Colonic mucosa (tissue), 4 donors: Measurements from ENCODE around the gene TM7SF3. TPM values are rescaled to one million over a fixed set of nuclear protein-coding genes. Genes with fewer than 3 reads are reported as not detected.

ENCODE experiments used
- DNase-seq: peaks from one replicate; pipeline ENCODE4 v3.0.0-alpha.2; 2020
- H3K27ac ChIP-seq: fragments of 200-600 bp; one replicate; pipeline ENCODE4 v1.8.0; 2021
- H3K27me3 ChIP-seq: fragments of 200-600 bp; one replicate; pipeline ENCODE4 v1.8.0; 2021
- H3K36me3 ChIP-seq: fragments of 200-600 bp; one replicate; pipeline ENCODE4 v1.8.0; 2021
- H3K4me1 ChIP-seq: fragments of 200-600 bp; one replicate; pipeline ENCODE4 v1.8.0; 2021; ENCODE audit warnings: mild to moderate bottlenecking
- H3K4me3 ChIP-seq: fragments of 200-600 bp; one replicate; pipeline ENCODE4 v1.8.0; 2021
- H3K9ac ChIP-seq, 2 donors: one replicate each; pipeline ENCODE4 v1.7.0; 2013; ENCODE audit warnings: control low read depth in 2 of 2, low read depth in 2 of 2, low read length in 2 of 2
- H3K9me3 ChIP-seq: fragments of 200-600 bp; one replicate; pipeline ENCODE4 v1.8.0; 2021
- intact Hi-C: fragments of 100-400 bp; cut with DNase I; formaldehyde crosslinking; loops from one replicate; pipeline ENCODE4 v1.14.1; 2022
- total RNA-seq, 2 donors: library from RNA; stranded (reverse); fragmentation: NEBNext Ultra II Directional in 1 of 2; extraction: Animal tissue kit (Norgen Biotek cat#: 25700) in 1 of 2; gene quantifications; one replicate each; pipeline ENCODE4 v1.2.1, GENCODE V29; 2021
- TF ChIP-seq, protein P1 (sequence below): fragments of 200-600 bp; IDR thresholded peaks from one replicate; pipeline ENCODE4 v1.8.0; 2022; ENCODE audit warnings: antibody characterized with exemption, mild to moderate bottlenecking
- donor health status: healthy.
- donor health status: DM: no; HTN: no; CAD: no.
- donor health status: DM: no; HTN: no; CAD: no.

TM7SF3 gene
- total RNA-seq, 2 donors from 2014 or later, result 50.0 to 59.1 TPM

DNA sequence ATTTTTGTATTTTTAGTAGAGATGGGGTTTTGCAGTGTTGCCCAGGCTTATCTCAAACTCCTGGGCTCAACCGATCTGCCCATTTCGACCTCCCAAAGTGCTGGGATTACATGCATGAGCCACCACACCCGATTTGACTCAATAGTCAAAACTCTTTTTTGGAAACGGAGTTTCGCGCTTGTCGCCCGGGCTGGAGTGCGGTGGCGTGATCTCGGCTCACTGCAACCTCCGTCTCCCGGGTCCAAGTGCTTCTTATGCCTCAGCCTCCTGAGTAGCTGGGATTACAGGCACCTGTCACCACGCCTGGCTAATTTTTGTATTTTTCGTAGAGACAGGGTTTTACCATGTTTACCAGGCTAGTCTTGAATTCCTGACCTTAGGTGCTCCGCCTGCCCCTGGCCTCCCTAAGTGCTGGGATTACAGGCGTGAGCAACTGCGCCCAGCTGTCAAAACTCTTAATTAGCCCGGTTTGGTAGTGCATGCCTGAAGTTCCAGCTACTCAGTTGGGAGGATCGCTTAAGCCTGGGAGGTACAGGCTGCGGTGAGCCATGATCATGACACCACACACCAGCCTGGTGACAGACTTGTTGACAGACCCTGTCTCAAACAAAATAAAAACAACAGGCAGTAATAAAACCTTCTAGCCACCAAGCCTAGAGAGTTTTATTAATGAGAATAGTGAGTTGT is 20.6 kb upstream of the TM7SF3 start:
- TF ChIP-seq, protein P1, sequence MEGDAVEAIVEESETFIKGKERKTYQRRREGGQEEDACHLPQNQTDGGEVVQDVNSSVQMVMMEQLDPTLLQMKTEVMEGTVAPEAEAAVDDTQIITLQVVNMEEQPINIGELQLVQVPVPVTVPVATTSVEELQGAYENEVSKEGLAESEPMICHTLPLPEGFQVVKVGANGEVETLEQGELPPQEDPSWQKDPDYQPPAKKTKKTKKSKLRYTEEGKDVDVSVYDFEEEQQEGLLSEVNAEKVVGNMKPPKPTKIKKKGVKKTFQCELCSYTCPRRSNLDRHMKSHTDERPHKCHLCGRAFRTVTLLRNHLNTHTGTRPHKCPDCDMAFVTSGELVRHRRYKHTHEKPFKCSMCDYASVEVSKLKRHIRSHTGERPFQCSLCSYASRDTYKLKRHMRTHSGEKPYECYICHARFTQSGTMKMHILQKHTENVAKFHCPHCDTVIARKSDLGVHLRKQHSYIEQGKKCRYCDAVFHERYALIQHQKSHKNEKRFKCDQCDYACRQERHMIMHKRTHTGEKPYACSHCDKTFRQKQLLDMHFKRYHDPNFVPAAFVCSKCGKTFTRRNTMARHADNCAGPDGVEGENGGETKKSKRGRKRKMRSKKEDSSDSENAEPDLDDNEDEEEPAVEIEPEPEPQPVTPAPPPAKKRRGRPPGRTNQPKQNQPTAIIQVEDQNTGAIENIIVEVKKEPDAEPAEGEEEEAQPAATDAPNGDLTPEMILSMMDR, result no peak
- intact Hi-C loops, result loop anchor here (5.0 kb wide), 1 partner anchor 273 kb away; no protein-coding TSS in a partner anchor
- no peak overlapping the region for H3K9ac ChIP-seq
- H3K9me3 ChIP-seq, result no peaks in the 10 kb centered on the region
- H3K4me1 ChIP-seq, result no peaks in the 10 kb centered on the region
- H3K4me3 ChIP-seq, result no peak overlapping the region
- H3K27ac ChIP-seq, result no peak overlapping the region
- no peak for DNase-seq
- no peaks in the 10 kb centered on the region for H3K36me3 ChIP-seq
- no peaks in the 10 kb centered on the region for H3K27me3 ChIP-seq

DNA sequence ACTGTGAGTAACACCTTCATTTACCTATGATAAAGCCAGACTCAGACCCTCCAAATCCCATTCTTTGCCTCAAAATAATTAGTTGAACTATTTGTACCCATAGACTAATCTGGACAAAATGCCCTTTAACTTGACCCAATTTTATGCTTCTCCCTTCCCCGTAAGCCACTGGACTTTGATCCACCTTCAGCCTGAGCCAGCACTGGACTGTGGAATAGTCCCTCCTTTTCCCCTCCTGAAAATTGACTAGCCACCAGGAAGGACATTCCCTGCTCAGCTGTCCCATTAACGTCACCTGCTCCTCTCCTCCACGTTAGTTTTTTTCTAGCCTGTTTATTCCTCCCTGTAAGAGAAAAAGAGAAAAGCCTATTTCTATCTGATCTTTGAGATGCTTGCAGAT is 18.5 kb upstream of the TM7SF3 start:
- Histone ChIP-seq H3K27ac (no peak overlapping the region), H3K9me3 (no peaks in the 10 kb centered on the region), H3K4me1 (no peaks in the 10 kb centered on the region), H3K27me3 (no peaks in the 10 kb centered on the region), H3K4me3 (no peak overlapping the region), H3K9ac (no peak overlapping the region), H3K36me3 (peaks cover 5% of the 10 kb centered on the region)
- DNase-seq, result no peak
- TF ChIP-seq, protein P1, result no peak
- intact Hi-C loops, result no loop called here

DNA sequence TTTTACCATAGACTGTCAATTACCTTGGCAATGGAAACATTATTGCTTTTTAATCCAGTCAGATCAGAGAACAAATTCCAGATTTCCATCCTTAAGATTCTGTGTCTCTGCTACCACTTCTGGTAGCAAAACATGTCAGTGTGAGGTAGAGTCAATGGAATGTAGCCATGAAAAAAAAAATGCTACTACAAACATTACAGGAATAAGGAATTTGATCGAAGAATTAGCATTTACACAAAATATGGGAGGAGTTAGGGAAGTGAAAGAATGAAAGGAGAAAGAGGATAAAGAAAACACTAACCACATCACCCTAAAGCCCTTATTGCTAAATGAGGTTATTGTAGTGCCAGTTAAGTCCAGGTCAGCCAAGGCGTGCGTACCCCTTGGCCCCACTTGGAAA is 17.3 kb upstream of the TM7SF3 start:
- H3K4me3 ChIP-seq, result no peak overlapping the region
- H3K27me3 ChIP-seq, result no peaks in the 10 kb centered on the region
- H3K9me3 ChIP-seq, result no peaks in the 10 kb centered on the region
- intact Hi-C loops, result no loop called here
- DNase-seq, result no peak
- H3K4me1 ChIP-seq, result no peaks in the 10 kb centered on the region
- TF ChIP-seq, protein P1, result no peak
- no peak overlapping the region for H3K27ac ChIP-seq
- H3K36me3 ChIP-seq, result peaks cover 5% of the 10 kb centered on the region
- H3K9ac ChIP-seq, result no peak overlapping the region

DNA sequence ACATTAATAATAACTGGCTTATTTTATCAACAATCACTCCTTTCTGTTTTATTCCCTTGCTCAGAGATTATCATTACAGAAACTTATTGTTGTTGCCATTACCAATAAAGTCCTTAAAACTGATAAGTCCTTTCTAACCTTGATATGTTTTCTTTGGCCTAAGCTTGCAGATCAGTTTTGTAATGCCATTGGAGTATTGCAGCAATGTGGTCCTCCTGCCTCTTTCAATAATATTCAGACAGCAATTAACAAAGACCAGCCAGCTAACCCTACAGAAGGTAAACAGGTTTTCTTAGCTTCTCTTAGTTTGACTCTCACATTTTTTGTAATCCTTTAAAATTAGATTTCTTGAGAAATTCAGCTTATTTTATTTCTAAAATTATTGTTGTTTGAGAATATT is 12.1 kb upstream of the TM7SF3 start:
- Histone ChIP-seq H3K9me3 (no peaks in the 10 kb centered on the region), H3K4me1 (peaks cover 5% of the 10 kb centered on the region), H3K9ac (no peak overlapping the region), H3K4me3 (no peak overlapping the region), H3K27me3 (no peaks in the 10 kb centered on the region), H3K27ac (no peak overlapping the region), H3K36me3 (peaks cover 5% of the 10 kb centered on the region)
- TF ChIP-seq, protein P1, result no peak
- DNase-seq, result no peak
- intact Hi-C loops, result loop anchor here (5.0 kb wide), 1 partner anchor 116 kb away; no protein-coding TSS in a partner anchor

DNA sequence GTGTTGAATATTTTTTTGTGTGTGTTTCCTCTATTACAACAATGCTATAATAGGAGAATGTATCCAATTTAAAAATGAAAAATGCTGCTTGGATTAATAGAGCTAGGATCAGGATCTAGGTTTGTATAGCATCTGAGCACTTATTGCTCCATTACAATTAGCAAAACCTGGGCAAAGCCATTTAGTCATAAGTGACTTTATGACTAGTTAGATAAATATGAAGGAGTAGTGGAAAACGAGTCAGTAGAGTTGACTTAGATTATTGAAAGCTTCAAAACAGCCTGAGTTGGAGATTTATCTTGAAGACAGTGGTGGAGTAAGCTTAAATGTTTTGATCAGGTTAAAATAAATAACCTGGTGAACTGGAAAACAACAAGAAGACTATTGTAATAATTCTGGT is 10.9 kb upstream of the TM7SF3 start:
- H3K4me1 ChIP-seq, result peaks cover 5% of the 10 kb centered on the region
- DNase-seq, result no peak
- no peak overlapping the region for H3K9ac ChIP-seq
- H3K27ac ChIP-seq, result no peak overlapping the region
- intact Hi-C loops, result loop anchor here (5.0 kb wide), 1 partner anchor 117 kb away; no protein-coding TSS in a partner anchor
- TF ChIP-seq, protein P1, result no peak
- no peaks in the 10 kb centered on the region for H3K27me3 ChIP-seq
- peaks cover 5% of the 10 kb centered on the region for H3K36me3 ChIP-seq
- H3K9me3 ChIP-seq, result no peaks in the 10 kb centered on the region
- no peak overlapping the region for H3K4me3 ChIP-seq
